Measurements from ENCODE around the gene NMNAT3.

The NMNAT3 gene

GRCh38 chr3:139677388-139678155 lies at the start of gene NMNAT3:
NMNAT3 (minus strand) TSS chr3:139677972; CDS start chr3:139627724, 50,248 bp downstream.
- DNase-seq: peak; percentile 15 to 77

- no peak for DNase-seq
These were observed 43.6 kb upstream of the NMNAT3 start for GRCh38 chr3:139721370-139721769.

- no peak for DNase-seq
These were observed 40.6 kb upstream of the NMNAT3 start for GRCh38 chr3:139718415-139718814.

- DNase-seq: no peak
These were observed 39.2 kb upstream of the NMNAT3 start for GRCh38 chr3:139716908-139717485.

- no peak for DNase-seq
These were observed 38.1 kb upstream of the NMNAT3 start for GRCh38 chr3:139715743-139716360.

GRCh38 chr3:139715166-139715565 lies 37.4 kb upstream of the NMNAT3 start:
- no peak for DNase-seq

- DNase-seq: no peak
These were observed 32.4 kb upstream of the NMNAT3 start for GRCh38 chr3:139710212-139710611.

GRCh38 chr3:139705631-139706030 lies 27.9 kb upstream of the NMNAT3 start:
- DNase-seq: no peak

GRCh38 chr3:139696314-139696604 lies 18.5 kb upstream of the NMNAT3 start:
- DNase-seq: no peak

GRCh38 chr3:139695426-139696313 lies 17.9 kb upstream of the NMNAT3 start:
- DNase-seq: no peak

GRCh38 chr3:139695007-139695406 lies 17.2 kb upstream of the NMNAT3 start:
- no peak for DNase-seq

GRCh38 chr3:139694542-139694941 lies 16.8 kb upstream of the NMNAT3 start:
- DNase-seq: no peak

- no peak for DNase-seq
These were observed 13.8 kb upstream of the NMNAT3 start for GRCh38 chr3:139691619-139692018.

GRCh38 chr3:139689708-139690228 lies 12.0 kb upstream of the NMNAT3 start:
- DNase-seq: no peak

- DNase-seq: no peak
These were observed 11.3 kb upstream of the NMNAT3 start for GRCh38 chr3:139689122-139689521.

GRCh38 chr3:139687431-139687830 lies 9.7 kb upstream of the NMNAT3 start:
- DNase-seq: no peak

- no peak for DNase-seq
These were observed 8.9 kb upstream of the NMNAT3 start for GRCh38 chr3:139686624-139687023.

- DNase-seq: no peak
These were observed 8.4 kb upstream of the NMNAT3 start for GRCh38 chr3:139686206-139686605.

GRCh38 chr3:139679220-139679775 lies 1.5 kb upstream of the NMNAT3 start:
- DNase-seq: no peak

- DNase-seq: no peak
These were observed 962 bp downstream of the NMNAT3 start for GRCh38 chr3:139676632-139677387.

GRCh38 chr3:139676108-139676507 lies 1.7 kb downstream of the NMNAT3 start:
- DNase-seq: no peak

GRCh38 chr3:139675327-139675726 lies 2.4 kb downstream of the NMNAT3 start:
- no peak for DNase-seq

All from bone marrow (tissue), 2 donors.